NCI-H510A (cell line): ENCODE measurements around the gene TUBB3.
"Not testable (repeated sequence)": the region's sequence is repeated elsewhere in the genome, so short reads cannot be mapped to it uniquely, and the experiment has no call there.

ENCODE experiments used
- DNase-seq: peaks from one replicate; lab custom pipeline; 2025; lab: John Stamatoyannopoulos, UW

Gene TUBB3

DNA sequence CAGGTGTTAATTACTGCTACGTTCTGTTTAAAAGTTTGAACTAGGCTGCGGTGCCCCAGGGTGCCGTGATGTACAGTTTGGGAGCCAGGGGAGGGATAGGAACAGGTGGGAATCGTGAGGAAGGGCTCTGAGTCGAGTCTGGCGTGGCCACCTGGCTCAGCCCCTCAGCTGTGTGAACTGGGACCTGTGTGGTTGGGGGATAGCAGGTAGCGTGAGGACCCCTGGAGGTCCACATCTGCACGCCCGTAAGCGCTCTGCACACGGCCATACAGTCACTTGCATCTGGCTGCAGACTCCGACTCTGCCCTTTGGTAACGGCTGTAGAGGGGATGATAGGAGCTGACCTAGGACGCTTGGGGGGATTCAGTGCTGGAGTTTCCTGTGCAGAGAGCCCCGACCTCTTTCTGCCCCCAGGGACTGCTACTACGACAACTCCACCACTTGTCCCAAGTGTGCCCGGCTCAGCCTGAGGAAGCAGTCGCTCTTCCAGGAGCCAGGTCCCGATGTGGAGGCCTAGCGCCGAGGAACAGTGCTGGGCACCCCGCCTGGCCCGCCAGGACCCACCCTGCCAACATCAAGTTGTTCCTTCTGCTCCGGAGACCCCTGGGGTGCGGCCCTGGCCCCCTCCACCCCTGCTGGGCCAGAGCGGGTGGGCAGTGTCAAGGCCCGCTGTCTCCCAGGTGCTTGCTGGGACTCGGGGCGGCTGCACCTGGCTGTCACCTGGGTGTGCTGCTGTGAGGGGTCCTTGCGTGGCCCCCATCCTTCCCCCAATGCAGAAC, 42.5 kb downstream of the TUBB3 start:
- DNase-seq = no peak

DNA sequence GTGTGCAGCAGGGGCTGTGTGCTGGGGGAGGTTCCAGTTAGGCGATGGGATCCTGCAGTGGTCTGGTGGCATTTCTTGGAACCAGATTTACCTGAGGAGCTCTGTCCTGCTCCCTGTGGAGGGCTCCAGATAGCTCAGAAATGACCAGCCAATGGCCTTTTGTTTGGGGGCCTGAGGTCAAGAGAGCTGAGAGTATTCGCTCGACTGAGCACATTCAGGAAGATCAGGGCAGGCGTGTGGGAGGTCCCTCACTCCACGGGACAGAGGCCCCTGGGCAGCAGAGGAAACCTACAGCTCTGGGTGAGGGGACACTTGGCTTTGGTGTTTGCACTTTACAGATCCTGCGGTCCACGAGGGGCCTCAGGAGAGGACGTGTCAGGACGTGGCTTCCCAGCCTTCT, 43.6 kb downstream of the TUBB3 start:
- no peak for DNase-seq

DNA sequence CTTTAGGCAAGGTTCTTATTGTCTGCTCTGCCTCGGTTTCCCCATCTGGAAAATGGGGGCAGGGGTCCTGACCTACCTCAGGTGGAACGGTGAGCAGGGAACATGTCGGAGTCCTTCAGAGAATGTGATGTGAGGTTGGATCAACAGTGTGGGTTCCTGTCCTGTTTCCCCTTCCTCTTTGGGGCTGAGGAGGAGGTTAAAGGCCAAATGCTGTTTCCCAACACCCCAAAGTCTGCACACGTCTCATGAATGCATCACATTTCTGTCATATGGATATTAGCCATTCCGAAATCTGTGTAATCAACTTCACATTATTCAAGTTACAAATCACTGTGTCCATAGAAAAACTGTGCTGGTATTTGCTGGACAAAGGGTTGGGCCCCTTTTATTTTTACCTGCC, 44.3 kb downstream of the TUBB3 start:
- DNase-seq = not testable (repeated sequence)

DNA sequence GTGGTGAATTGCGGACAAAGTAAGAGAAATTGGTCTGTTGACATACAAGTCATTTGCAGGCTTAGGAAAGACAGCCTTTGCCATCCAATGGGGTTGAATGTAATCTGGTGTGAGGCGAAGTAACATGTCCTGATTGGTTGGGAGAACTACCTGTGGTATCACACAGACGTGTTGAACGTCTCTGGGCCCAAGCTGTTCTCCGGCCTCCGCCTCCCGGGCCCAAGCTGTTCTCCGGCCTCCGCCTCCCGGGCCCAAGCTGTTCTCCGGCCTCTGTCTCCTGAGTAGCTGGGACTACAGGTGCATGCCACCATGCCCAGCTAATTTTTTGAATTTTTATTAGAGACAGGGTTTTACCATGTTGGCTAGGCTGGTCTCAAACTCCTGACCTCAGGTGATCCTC, 44.9 kb downstream of the TUBB3 start:
- not testable (repeated sequence) for DNase-seq

DNA sequence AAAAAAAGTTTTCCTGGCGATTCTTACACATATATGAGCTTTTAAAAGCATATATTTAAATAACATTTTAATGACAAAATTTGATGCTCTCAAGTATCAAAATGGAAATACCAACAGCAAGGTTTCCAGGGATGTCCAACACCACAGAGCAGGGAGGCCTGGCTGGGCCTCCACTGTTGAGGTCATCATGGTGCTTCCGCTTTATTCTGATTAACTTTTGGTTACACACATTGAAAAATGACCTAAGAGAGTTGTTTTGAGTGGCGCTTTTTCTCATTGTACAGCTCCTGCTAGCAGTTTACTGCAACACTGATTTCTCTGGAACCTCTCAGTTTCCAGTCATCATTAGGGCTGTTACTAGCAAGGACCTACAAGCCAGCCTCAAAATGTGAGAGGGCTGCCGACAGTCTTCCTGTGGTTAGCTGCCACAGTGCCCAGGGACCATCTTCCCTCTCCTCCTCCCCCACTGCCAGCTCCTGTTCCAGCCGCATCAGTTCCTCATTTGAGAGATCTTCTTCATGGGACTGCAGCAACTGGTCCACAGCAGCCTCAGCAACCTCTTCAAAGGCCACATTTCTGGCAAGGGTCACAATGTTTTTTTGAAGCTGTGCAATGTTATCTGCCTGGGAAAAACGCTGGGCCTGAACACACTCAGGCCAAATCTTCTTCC, 46.7 kb downstream of the TUBB3 start:
- DNase-seq = no peak

DNA sequence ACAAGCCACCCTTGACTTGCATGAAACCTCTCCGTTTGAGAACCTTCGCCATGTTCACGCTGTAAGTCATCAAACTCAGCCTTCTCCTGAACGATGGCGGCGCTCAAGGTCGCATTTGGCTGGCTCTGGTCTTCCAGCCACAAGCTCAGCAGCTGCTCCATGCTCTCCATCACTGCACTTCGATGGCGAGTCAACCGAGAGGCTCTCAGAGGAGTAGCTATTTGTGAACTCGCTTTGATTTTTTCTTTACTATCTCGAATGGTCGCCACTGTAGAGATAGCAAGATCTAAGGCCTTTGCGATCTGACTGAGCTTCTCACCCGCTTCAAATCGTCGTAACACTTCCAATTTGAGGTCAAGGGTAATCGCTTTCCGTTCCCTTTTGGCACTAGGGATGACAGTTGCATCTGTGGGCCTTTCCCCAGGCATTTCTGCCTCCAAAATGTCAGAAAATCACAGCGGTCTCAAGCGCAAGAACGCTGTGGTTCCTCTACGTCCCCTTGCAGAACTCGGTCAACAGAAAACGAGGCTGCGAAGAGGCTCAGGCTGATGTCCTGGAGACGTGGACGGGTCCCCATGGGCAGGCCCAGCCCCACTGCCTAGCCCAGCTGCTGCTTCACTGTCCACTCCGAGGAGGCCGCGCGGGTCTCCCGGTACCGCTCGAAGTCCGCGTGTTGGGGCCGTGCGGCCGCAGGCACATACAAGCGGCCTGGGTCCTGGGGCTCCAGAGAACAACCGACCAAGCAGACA, 48.5 kb downstream of the TUBB3 start:
- DNase-seq = no peak

DNA sequence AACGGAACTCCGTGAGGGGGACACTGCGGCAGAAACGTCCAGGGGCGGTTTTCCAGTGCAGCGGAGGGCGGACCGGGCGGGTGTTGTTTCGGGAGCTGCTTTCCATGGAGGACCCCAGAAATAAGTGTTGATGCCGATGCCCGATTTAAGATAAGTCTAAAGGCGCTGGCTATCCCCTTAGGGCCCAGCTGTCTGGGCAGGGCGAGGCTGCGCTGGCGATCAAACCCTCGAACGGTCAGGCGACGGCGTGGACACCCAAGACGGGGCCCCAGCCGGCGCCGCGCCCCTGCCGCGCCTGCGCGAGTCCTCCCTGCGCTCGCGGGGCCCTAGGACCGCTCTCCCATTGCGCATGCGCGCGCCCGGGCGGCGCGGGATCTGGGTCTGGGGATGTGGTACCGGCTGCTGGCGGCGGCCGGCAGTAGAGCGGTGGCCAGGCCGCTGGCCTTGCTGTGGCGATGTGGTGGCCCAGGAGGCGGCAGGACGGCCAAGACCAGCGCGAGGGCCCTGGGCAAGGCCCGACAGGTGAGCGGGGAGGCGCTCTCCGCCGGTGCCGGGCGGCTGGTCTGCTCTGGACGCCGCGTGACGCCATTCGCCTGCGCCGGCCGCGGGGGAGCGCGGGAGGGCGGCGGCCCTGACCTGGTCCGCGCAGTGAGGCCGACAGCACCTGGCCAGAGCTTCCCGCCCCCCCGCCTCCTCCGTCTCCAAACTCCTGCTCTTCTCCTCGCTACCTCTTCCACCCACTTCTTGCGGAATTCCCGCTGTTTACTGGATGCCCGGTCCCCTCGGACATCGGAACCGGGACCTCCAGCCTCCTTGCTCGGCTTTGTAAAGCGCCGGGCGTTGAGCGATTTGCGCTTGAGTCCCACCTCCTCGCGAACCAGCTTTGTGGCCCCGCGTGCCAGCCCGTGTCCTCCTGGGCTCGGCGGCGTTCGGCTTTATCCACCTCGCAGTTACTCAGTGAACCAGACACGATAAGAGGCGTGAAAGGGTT, 49.4 kb downstream of the TUBB3 start:
- no peak for DNase-seq

DNA sequence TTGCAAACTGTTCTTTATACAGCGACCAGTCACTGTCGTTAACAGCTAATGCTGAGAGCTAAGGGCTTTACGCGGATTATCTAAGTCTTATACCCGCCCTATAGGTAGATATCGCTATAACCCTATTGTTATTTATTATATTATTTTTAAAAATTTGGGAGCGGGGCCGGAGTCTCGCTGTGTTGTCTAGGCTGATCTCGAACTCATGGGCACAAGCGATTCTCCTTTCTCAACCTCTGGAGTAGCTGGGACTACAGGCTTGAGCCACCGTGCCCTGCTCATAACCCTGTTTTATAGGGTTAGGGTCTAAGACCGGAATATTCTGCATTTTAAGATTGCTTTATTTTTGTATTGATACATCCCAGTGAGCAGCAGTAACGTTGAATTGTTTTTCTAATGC, 50.1 kb downstream of the TUBB3 start:
- DNase-seq = no peak

DNA sequence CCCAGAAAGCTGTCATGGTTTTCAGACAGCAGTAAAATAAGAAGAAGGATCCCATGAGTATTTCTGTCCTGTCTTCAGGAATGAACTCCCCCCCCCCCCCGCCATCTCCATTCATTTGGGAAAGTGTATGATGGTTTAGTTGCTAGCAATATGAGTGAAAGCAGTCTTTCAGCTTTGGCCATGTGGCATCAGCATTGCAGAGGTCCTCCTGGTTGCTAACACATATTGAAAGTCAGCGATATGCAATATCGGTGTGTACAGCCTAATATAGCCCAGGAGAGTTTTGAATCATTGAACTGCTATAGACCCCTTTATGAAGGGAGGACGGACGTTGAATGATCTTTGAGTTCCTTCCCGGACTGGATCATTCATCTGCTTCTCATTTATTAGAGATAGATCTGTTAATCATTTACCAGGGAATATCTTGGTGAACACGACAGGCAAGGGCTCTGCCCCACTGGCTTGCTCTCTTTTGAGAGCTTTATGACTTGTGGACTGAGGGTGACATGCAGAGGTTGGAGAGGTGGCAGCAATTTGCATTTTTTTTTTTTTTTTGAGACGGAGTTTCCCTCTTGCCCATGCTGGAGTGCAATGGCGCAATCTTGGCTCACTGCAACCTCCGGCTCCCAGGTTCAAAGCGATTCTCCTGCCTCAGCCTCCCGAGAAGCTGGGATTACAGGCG, 50.7 kb downstream of the TUBB3 start:
- no peak for DNase-seq

DNA sequence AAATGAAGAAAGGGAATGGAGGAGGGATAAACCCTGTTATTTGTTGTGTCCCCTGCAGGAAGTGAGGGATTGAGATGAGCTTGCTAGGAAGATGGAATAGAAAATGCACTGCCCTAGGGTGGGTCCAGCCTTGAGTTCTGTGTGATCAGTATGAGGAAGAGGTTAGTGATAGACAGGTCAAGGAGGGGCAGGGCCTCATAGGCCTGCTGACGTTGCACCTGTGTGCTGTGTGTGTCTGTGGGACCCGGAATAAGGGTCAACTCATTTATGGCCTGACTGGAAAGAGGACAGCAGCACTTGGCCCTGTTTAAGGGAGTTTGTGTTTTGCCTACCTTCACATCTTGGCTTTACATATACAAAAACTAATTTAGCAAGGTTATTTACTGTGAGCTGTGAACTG, 51.7 kb downstream of the TUBB3 start:
- no peak for DNase-seq

DNA sequence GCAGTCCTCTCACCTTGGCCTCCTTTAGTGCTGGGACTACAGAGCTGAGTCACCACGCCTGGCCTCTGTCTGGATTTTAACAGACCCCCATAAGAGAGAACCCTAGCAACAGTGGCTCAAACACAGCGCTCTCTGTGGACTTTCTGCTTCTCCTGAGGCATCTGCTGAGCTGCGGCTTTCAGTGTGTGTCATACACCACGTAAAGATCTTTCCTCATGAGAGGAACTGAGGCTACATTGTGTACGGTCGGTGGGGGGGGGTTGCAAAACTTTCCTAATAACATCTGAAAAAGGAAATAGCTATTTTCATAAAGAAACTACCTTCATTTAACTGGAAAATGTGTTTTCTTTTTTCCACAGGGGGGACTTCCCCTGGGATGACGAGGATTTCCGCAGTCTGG, 58.3 kb downstream of the TUBB3 start:
- DNase-seq = no peak

DNA sequence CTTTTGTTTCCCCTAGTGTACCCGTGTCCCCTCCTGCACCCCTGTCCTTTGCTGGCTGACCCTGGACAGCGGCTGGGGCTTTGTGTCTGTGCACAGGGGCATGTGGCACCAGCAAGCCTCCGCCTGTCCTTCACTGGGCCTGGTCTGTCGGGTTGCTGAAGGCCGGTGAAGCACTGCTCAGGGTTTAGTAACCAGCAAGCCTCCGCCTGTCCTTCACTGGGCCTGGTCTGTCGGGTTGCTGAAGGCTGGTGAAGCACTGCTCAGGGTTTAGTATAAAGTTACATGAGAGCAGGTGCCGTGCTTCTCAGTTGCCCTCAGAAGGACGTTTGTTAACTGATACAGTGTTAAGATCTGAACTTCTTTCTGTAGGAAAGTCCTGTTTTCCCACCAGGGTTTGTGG, 59.2 kb downstream of the TUBB3 start:
- DNase-seq = no peak

DNA sequence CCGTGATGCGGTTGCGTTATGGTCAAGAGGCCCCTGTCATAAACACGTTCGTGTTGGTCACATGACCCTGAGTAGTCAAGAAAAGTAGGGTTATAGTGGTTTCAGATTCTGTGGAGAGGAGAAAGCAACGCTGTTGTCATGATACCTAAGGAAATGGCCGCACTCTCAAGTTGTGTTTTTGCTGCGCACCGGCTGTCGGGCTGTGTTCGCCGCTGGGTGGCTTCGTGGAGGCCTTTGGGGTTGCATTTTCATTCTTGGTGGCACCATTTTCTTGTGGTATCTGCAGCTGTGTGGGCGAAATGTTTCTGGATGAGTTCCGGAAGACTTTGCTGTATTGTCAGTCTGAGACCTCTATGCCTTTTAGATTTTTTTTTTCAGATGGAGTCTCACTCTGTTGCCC, 60.4 kb downstream of the TUBB3 start:
- no peak for DNase-seq

DNA sequence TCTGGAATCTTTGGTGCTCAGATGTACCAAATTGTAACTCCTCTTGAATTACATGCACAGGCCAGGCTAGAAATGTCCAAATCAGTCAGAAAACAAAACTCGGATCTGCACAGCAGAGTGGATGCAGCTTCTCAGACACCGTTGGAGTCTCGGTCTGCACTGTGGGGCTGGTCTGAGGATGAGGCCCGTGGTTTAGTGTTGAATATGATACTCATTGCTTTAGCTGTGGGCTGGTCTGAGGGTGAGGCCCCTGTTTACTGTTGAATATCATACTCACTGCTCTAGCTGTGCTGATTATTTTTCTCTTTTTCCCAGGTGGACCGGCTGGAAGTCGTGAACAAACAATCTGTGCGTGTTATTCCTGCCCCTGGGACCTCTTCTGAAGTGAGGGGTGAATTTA, 61.1 kb downstream of the TUBB3 start:
- DNase-seq = no peak

DNA sequence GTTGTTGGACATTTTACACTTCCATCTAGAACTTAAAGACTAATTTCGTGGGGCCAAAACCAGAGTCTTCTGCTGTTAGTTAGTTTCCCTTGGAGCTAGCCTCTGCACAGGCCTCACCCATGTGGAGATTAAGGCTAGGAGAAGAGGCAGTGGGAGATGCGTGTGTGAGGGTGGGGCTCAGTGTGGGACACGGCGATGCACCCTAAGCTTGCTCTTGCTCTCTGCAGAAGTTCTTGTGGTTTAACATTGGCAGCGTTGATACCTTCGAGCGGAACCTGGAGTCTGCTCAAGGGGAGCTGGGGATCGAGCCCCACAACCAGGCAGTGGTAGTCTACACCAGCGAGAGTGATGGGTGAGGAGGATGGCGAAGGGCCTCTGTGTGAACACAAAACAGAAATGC, 62.1 kb downstream of the TUBB3 start:
- DNase-seq = no peak
